Measurements from ENCODE around the gene SLC17A1. TPM values are rescaled to one million over a fixed set of nuclear protein-coding genes. Genes with fewer than 3 reads are reported as not detected.

Gene SLC17A1
- total RNA-seq, 1 donor from 2014 or later: not detected

DNA sequence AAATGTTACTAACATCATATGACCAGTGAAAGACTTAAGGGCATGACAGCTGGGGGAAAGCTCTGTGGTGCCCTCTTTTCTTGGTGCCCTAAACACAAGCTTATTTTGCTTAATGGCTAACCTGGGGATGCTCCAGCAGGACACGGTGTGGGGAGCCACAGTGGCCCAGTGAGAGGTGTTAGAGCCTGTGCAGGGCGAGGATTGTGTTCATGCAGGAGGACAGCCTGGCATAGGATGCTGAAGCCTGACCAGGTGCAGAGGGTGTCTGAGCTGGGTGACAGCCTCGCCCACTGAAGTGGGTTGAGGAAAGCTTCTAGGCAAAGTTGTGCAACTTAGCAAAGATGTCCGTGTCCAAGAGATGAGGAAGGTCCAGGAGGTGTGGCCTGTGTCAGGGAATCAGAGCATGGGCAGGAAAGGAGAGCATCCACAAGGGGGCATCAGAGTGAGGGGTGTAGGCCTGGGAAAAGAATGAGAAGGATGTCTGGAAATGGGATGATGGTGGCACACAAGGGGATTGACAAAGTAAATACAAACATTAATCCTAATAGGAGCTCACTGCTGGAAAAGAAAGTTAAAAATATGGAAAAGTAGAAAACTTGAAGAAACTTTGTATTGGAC is 43.4 kb downstream of the SLC17A1 start:
- no peak for DNase-seq (ENCODE audit: low spot score in 2 of 2, unreplicated experiment in 2 of 2)
- H3K4me1 Mint-ChIP-seq: no peaks in the 10 kb centered on the region
- H3K27me3 Mint-ChIP-seq (ENCODE audit: low read depth): no peaks in the 10 kb centered on the region
- H3K36me3 Mint-ChIP-seq: no peaks in the 10 kb centered on the region
- TF ChIP-seq, protein P1, sequence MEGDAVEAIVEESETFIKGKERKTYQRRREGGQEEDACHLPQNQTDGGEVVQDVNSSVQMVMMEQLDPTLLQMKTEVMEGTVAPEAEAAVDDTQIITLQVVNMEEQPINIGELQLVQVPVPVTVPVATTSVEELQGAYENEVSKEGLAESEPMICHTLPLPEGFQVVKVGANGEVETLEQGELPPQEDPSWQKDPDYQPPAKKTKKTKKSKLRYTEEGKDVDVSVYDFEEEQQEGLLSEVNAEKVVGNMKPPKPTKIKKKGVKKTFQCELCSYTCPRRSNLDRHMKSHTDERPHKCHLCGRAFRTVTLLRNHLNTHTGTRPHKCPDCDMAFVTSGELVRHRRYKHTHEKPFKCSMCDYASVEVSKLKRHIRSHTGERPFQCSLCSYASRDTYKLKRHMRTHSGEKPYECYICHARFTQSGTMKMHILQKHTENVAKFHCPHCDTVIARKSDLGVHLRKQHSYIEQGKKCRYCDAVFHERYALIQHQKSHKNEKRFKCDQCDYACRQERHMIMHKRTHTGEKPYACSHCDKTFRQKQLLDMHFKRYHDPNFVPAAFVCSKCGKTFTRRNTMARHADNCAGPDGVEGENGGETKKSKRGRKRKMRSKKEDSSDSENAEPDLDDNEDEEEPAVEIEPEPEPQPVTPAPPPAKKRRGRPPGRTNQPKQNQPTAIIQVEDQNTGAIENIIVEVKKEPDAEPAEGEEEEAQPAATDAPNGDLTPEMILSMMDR (IDR thresholded peaks at IDR 0.05; ENCODE audit: unreplicated experiment): no peak
- no peak overlapping the region for H3K27ac Mint-ChIP-seq
- H3K4me3 Mint-ChIP-seq: no peak overlapping the region
- no peaks in the 10 kb centered on the region for H3K9me3 Mint-ChIP-seq

DNA sequence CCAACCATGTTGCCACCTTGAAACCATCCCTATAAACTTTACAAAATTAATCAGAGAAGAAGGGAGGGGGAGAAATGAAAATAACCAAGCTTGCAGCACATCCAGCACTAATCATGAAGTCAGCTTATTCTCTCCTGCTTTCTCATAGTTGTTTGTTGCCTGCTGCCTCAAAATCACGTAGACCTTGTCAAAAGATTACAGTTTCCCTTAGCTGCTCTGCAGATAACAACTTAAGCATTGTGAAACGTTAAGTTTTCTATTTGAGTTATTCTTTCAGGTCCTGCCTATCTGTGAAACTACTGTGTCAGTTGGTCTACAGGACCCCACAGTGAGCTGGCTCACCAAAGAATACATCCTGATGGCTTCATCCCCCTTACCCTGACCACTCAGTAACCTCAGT is 44.4 kb downstream of the SLC17A1 start:
- TF ChIP-seq, protein P1 (IDR thresholded peaks at IDR 0.05; ENCODE audit: unreplicated experiment): no peak
- Mint-ChIP-seq H3K4me1 (no peaks in the 10 kb centered on the region), H3K4me3 (no peak overlapping the region), H3K27me3 (ENCODE audit: low read depth) (no peaks in the 10 kb centered on the region), H3K36me3 (no peaks in the 10 kb centered on the region), H3K9me3 (no peaks in the 10 kb centered on the region), H3K27ac (no peak overlapping the region)
- no peak for DNase-seq (ENCODE audit: low spot score in 2 of 2, unreplicated experiment in 2 of 2)

DNA sequence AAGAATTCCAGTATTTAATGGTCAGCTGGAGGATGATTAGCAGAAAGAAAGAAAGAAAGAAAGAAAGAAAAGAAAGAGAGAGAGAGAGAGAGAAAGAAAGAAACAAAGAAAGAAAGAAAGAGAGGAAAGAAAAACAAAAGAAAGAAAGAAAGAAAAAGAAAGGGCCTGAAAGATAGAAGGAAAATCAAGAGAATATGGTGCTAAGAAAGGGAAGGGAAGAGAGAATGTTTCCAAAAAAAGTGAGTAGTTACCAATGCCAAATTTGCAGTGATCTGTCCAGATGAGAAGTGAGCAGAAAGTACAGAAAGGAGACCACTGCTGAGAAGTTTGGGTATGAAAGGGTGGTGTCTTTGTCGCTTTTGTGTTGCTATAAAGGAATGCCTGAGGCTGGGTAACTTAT is 50.7 kb downstream of the SLC17A1 start:
- Mint-ChIP-seq H3K27me3 (ENCODE audit: low read depth) (no peaks in the 10 kb centered on the region), H3K9me3 (no peaks in the 10 kb centered on the region), H3K4me1 (peaks cover 9% of the 10 kb centered on the region), H3K36me3 (no peaks in the 10 kb centered on the region), H3K4me3 (no peak overlapping the region), H3K27ac (no peak overlapping the region)
- no peak for DNase-seq (ENCODE audit: low spot score in 2 of 2, unreplicated experiment in 2 of 2)
- TF ChIP-seq, protein P1 (IDR thresholded peaks at IDR 0.05; ENCODE audit: unreplicated experiment): no peak

DNA sequence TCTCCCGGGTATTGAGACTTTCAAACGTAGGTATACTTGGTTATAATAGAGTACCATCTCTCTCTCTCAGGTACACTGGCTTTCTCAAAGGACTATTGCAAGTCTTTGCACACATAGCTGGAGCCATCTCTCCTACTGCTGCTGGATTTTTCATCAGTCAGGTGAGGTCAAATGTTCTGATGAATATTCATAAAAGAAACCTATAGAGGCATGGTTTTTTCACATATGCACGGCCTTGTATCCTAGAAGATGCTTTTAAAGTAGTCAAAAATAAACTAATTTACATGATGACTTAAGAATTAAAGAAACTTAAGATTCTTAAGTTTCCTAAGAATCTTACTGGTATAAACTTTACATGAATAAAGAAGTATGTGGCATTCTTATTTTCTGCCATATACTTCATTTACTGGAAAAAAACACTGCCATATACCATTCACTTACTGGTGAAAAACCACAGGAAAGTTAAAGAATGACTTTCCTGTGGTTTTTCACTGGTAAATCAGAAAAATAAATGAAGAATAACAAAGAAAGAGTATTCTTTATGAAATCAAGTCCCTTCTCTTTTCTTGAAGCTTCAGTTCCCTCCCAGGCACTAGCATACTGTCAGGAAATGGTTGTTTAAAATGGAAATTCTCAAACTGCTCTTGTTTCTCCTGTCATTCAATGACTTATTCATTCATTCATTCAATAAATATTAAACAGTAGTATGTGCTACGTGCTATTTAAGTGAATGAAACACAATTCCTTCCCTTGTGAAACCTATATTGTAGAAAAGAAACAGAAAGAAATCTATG is 53.8 kb downstream of the SLC17A1 start:
- Mint-ChIP-seq H3K9me3 (no peaks in the 10 kb centered on the region), H3K4me3 (no peak overlapping the region), H3K4me1 (peaks cover 9% of the 10 kb centered on the region), H3K36me3 (no peaks in the 10 kb centered on the region), H3K27me3 (ENCODE audit: low read depth) (no peaks in the 10 kb centered on the region), H3K27ac (no peak overlapping the region)
- TF ChIP-seq, protein P1 (IDR thresholded peaks at IDR 0.05; ENCODE audit: unreplicated experiment): no peak
- DNase-seq (ENCODE audit: low spot score in 2 of 2, unreplicated experiment in 2 of 2): no peak

DNA sequence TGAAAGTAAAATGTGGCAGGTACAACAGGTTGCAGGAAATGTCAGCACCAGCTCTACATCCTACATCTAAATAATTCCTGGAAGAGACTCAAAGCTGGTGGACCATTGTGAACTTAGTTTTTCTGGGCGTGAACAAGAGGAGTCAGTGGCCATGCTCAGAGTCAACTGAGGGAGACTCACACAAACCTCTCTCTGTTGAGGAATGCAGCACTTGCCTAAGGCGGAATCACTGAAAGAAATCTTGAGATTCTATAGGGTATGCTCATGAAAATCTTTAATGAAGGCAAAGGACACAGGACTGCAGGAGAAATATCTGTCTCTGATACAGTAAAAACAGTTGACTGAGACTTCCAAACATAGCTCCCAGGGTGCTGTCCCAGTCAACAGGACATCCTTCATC is 54.8 kb downstream of the SLC17A1 start:
- H3K4me1 Mint-ChIP-seq: peaks cover 9% of the 10 kb centered on the region
- no peaks in the 10 kb centered on the region for H3K36me3 Mint-ChIP-seq
- DNase-seq (ENCODE audit: low spot score in 2 of 2, unreplicated experiment in 2 of 2): no peak
- no peaks in the 10 kb centered on the region for H3K9me3 Mint-ChIP-seq
- H3K27ac Mint-ChIP-seq: peak overlapping the region; percentile 60
- no peak overlapping the region for H3K4me3 Mint-ChIP-seq
- TF ChIP-seq, protein P1 (IDR thresholded peaks at IDR 0.05; ENCODE audit: unreplicated experiment): no peak
- H3K27me3 Mint-ChIP-seq (ENCODE audit: low read depth): no peaks in the 10 kb centered on the region
